Endothelial cell of umbilical vein (primary cell): ENCODE data around the gene SPSB2.

Experiments
- POLR2A ChIP-seq: IDR thresholded peaks from 2 replicates; pipeline ENCODE4 v1.6.1; 2012; ENCODE audit warnings: low read depth, mild to moderate bottlenecking, control low read depth, low read length
- POLR2AphosphoS5 ChIP-seq: IDR thresholded peaks from 2 replicates; pipeline ENCODE4 v1.6.1; 2012; ENCODE audit warnings: low read depth, mild to moderate bottlenecking, control low read depth, low read length, moderate library complexity; ENCODE audit not compliant: insufficient read depth

GRCh38 chr12:6899837-6900519 lies 26.9 kb upstream of the SPSB2 start:
- TF ChIP-seq POLR2AphosphoS5: no peak
- TF ChIP-seq POLR2A: no peak
